Measurements from ENCODE around the gene MMP24.

DNA sequence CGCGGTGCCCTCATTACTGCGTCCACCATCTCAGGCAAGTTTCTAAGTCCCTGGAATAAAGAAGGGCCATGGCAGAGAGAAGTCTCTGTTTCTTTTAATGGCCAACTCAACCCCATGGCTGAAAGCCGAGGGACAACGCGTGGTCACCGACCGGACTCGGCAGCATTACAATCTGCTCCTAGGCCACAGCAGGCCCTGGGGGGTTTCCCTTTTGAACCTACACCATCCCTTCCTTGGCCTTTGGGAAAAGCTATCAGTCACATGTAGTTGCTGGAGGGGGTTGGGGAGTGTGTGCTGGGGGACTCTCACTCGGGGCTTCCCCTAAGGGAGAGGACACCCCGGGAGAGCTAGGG is 76.9 kb downstream of the MMP24 start:
- TF ChIP-seq CTCF (IDR thresholded peaks at IDR 0.05; ENCODE audit: low read depth, low read length, poor library complexity, severe bottlenecking): no peak
- TF ChIP-seq EZH2phosphoT487 (IDR thresholded peaks at IDR 0.05; ENCODE audit: borderline replicate concordance, low read length): no peak

All from DOHH2 (cell line).